ENCODE results near the gene GNLY.
"Not testable (repeated sequence)": the region's sequence is repeated elsewhere in the genome, so short reads cannot be mapped to it uniquely, and the experiment has no call there.

The GNLY gene

DNA sequence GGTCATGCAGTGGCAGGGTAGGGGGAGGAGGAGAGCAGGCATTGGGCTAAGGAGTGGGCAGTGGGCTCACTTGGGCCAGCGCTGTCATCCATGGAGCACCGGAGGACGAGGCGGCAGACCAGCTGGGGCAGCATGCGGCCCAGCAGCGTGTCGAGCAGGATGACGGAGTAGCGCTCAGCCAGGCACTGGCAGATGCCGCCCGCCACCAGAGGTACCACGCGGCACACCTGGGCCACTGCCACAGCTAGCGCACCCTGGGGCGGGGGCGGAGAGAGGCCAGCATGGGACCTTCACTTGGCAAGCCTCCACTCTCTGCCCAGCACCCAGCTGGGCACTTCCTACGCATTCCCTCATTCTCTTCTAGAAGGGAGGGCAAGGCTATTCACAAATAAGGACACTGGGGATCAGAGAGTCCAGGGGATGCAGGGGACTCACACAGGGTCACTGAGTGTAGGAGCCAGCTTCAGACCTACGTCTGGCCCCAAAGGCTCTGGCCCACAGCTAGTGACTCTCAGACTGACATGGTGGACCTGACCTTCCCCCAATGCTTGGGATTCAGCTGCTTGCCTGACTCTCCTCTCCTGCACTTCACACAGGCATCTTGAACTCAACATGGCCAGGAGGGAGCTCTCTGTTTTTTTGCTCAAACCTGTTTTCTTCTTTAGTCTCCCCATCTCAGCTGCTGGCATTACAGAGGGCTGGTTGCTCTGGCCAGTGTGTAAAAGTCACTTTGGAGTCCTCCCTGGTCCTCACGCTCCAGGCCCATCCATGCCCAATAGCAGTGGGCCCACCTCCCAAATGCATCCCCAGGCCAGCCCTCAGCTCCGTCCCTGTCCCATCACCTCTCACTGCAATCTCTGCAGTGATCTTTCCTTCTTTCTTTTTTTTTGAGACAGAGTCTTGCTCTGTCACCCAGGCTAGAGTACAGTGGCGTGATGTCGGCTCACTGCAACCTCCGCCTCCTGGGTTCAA, 30.3 kb upstream of the GNLY start:
- no peak for DNase-seq (ENCODE audit: low read depth)

GRCh38 chr2:85665264-85665937, 28.8 kb upstream of the GNLY start:
- DNase-seq (ENCODE audit: low read depth) = no peak

DNA sequence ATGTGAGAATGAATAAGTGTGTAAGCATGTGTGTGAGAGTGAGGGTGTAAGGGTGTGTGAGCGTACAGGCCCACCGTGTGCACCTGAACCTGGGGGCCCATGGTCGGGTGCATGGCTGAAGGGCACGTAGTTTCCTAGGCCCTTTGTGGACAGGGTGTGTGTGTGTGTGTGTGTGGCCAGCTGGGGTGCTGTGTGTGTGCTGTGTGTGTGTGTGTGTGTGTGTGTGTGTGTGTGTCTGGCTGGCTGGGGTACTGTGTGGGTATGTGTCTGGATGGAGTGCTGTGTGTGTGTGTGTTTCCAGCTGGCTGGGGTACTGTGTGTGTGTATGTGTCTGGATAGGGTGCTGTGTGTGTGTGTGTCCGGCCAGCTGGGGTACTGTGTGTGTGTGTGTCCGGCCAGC, 28.1 kb upstream of the GNLY start:
- no peak for DNase-seq (ENCODE audit: low read depth)

DNA sequence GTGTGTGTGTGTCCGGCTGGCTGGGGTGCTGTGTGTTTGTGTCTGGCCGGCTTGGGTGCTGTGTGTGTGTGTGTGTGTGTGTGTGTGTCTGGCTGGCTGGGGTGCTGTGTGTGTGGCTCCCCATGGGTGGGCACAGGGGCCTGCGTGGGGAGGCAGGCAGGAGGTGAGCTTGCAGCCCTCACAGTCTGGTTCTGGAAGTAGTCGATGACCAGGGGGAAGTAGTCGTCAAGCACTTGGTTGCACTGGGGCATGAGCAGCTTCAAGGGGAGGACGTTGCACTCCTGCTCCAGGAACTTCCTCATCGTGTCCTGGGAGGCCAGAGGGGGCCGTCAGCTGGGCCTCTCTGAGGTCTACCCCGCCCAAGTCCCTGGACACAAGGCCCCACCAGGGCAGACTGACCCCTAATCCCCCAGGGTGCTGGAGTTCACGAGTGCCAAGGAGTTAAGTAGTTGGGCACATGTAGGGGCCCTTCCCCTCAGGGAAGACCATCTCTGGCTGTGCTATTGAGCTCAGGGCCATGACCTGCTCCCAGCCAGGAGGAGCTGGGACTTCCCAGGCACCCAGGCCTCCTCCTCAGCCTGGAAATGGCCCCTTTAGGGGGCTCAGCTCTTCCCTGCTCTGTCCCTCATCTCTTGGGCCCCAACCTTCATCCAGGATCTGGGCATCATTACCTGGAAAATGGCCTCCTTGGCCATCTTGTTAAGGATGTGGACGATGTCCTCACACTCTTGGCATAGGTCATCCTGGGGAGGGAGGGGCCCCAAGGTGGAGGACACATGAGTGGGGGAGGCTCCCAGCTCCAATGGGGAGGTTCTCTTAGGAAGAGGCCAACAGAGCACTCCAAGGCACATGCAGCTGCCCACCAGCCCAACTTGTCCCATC, 27.5 kb upstream of the GNLY start:
- DNase-seq (ENCODE audit: low read depth) = no peak

- no peak for DNase-seq (ENCODE audit: low read depth)
These were observed 26.6 kb upstream of the GNLY start for GRCh38 chr2:85667561-85668008.

GRCh38 chr2:85668009-85668856, 25.9 kb upstream of the GNLY start, which contains the start of gene SFTPB:
Gene SFTPB (minus strand): TSS chr2:85668199. CDS start chr2:85668183, 16 bp downstream.
- DNase-seq (ENCODE audit: low read depth) = no peak

DNA sequence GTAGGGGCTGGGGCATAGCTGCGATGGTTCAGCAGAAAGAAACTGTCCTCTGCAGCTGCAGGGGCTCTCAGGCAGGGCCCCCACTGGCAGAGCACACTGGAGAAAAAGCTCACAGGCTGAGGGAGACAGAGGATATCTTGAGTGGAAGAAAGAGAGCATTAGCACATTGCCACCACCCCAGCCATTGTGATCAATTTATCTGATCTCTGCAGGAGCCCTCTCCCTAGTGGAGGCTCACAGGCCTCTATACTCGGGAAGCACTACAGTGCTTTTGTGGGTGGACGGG, 25.4 kb upstream of the GNLY start:
- no peak for DNase-seq (ENCODE audit: low read depth)

GRCh38 chr2:85669549-85669948, 24.6 kb upstream of the GNLY start:
- no peak for DNase-seq (ENCODE audit: low read depth)

- DNase-seq (ENCODE audit: low read depth) = not testable (repeated sequence)
These were observed 23.7 kb upstream of the GNLY start for GRCh38 chr2:85670416-85670815.

GRCh38 chr2:85672456-85672855, 21.7 kb upstream of the GNLY start:
- no peak for DNase-seq (ENCODE audit: low read depth)

DNA sequence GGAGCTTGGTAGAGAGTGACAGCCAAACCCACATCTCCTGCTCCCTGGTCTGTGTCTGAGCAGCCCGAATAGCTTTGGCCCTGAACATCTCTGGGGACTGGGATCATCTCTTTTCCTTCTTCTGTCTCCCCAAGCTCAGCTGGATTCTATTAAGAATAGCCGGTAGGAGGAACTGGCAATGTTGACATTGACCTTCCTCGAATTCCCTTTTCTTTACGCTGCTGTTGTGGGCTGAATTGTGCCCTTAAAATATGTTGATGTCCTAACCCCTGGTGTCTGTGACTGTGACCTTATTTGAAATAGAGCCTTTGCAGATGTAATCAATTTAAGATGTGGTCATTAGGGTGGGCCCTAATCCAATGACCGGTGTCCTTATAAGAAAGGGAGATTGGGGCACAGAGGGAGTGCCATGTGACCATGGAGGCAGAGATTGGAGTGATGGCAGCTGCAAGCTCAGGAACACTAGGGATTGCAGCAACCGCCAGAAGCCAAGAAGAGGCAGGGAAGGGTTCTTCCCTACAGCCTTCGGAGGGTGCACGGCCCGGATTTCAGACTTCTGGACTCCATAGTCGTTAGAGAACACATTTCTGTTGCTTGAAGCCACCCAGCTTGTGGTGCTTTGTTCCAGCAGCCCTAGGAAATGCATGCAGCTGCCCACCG, 20.3 kb upstream of the GNLY start:
- DNase-seq (ENCODE audit: low read depth) = no peak

DNA sequence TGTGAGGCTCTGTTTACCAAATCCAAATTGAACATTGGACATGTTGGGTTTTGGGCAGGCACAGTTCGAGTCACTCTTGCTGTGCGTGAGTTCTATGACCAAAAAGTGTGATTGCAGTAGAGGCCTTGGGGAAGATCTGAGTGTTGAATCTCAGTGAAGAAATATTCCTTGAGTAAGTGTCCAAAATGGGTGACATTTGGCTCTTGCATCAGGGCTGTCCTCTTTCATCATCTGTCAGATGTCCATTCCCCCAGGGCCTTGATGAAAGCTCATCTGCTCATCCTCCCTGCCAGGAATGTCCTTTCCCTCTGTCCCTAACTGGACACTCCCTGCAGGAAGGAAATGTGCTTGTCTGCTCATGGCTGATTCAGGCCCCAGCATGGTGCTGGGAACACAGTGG, 19.7 kb upstream of the GNLY start:
- DNase-seq (ENCODE audit: low read depth) = no peak

DNA sequence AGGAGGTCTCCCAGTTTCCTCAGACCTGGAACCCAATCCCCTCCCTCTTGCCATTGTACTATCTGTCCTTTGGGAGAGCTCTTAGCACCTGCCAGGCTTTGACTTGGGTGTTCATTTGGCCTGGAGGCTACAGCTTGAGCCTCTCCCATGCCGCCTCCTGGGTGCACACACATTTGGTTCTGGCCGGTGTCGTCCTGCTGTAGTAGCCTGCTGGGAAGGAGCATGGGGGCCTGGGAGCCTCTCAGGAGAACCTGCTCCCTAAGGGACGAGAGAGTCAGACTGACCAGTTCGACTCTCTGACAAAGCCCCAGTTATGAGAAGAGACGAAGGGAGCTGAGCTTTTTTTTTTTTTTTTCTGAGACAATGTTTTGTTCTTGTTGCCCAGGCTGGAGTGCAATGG, 18.7 kb upstream of the GNLY start:
- DNase-seq (ENCODE audit: low read depth) = no peak

DNA sequence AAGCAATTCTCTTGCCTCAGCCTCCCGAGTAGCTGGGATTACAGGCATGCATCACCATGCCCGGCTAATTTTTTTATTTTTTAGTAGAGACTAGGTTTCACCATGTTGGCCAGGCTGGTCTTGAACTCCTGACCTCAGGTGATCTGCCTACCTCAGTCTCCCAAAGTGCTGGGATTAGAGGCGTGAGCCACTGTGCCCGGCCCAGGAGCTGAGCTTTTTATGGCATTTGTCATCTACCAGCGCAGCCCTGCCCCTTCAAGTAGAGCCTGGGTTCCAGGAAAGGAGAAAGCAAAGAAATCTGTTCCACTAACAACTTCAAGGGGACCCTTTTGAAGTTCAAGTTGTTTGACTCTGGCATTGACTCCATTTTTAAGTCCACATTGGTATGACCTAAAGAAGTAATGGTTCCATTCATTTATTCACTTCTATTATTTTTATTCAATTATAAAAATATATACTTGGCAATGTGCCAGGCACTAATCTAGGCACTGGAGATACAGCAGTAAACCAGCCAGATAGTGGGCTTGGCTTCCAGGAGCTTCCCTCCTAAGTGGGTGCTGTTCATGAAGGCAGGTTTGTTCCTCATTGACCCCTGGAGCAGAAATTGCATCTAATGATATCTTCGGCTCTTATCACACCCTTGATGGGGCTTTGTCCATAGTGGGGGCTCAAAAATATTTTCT, 18.2 kb upstream of the GNLY start:
- DNase-seq (ENCODE audit: low read depth) = no peak

DNA sequence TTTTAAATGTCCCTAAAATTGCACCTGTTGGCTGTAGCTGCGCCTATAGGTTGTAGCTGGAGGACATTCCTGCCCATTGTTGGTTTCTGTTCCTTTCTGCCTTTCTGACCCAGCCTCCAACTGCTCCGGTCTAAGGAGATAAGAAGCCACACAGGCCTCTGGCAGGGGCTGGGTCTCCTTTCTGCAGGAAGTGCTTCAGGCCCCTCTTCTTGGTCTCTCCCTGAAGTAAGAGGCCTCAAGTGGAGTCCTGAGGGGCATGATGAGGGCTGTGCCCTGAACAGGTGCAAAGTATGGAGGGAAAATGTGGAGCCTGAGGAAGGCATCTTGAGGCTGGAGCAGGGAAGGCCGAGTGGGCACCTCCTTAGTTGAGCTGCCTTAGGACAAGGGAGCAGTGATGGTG, 15.8 kb upstream of the GNLY start:
- DNase-seq (ENCODE audit: low read depth) = no peak

- DNase-seq (ENCODE audit: low read depth) = peak; percentile 60
These were observed 15.1 kb upstream of the GNLY start for GRCh38 chr2:85678794-85679672.

GRCh38 chr2:85680707-85681371, 13.3 kb upstream of the GNLY start:
- no peak for DNase-seq (ENCODE audit: low read depth)

DNA sequence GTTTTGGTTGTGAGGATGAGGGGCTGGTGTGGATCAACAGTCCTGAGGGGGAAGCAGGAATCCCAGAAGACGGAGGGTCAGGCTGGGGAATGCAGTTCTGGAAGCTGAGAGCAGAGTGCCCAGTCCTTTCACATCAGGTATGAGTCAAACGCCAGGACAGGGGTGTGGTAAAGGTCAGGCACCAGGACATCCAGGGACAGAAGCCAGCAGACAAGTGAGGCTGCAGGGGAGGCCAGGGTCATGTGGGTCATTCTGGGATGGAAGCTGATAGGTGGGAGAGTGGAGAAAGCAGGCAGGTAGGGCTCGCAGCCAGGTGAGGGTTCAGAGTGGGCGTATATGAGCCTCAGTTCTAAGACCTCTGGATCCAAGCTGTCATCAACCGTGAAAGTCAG, 12.8 kb upstream of the GNLY start:
- no peak for DNase-seq (ENCODE audit: low read depth)

- no peak for DNase-seq (ENCODE audit: low read depth)
These were observed 12.4 kb upstream of the GNLY start for GRCh38 chr2:85681776-85682175.
